ENCODE measurements around the gene PDGFB.

Gene PDGFB

DNA sequence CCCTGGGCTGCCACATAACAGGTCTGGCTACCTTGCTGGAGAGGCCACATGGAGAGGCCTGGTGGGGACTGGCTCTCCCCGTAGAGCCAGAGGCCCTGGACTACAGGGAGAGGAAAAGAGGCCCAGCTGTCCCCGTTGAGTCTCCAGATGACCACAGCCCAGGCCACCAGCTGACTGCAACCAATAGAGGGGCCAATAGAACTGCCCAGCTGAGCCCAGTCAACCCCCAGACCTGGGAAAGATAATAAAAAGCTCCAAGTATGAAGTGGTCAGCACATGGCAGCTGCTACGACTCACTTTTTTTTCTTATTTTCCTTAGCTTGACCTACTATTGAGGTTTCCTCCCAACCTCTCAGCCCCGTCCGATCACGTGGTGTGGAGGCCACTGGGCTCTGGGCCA lies 18.4 kb downstream of the PDGFB start:
- TF ChIP-seq FOXP2 (optimal IDR thresholded peaks at IDR 0.05; ENCODE audit: borderline replicate concordance, extremely low read depth, extremely low read length, insufficient read depth), result no peak
- no peak for TF ChIP-seq TAF1 (IDR thresholded peaks at IDR 0.05; ENCODE audit: borderline replicate concordance, insufficient read depth, low read length)
- TF ChIP-seq, protein P1, sequence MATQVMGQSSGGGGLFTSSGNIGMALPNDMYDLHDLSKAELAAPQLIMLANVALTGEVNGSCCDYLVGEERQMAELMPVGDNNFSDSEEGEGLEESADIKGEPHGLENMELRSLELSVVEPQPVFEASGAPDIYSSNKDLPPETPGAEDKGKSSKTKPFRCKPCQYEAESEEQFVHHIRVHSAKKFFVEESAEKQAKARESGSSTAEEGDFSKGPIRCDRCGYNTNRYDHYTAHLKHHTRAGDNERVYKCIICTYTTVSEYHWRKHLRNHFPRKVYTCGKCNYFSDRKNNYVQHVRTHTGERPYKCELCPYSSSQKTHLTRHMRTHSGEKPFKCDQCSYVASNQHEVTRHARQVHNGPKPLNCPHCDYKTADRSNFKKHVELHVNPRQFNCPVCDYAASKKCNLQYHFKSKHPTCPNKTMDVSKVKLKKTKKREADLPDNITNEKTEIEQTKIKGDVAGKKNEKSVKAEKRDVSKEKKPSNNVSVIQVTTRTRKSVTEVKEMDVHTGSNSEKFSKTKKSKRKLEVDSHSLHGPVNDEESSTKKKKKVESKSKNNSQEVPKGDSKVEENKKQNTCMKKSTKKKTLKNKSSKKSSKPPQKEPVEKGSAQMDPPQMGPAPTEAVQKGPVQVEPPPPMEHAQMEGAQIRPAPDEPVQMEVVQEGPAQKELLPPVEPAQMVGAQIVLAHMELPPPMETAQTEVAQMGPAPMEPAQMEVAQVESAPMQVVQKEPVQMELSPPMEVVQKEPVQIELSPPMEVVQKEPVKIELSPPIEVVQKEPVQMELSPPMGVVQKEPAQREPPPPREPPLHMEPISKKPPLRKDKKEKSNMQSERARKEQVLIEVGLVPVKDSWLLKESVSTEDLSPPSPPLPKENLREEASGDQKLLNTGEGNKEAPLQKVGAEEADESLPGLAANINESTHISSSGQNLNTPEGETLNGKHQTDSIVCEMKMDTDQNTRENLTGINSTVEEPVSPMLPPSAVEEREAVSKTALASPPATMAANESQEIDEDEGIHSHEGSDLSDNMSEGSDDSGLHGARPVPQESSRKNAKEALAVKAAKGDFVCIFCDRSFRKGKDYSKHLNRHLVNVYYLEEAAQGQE (IDR thresholded peaks at IDR 0.05; ENCODE audit: insufficient read depth in 1 of 2, low read depth in 2 of 2, low read length in 2 of 2), result no peak

GRCh38 chr22:39225591-39225990 lies 19.2 kb downstream of the PDGFB start:
- TF ChIP-seq, protein P1 (IDR thresholded peaks at IDR 0.05; ENCODE audit: insufficient read depth in 1 of 2, low read depth in 2 of 2, low read length in 2 of 2), result no peak

DNA sequence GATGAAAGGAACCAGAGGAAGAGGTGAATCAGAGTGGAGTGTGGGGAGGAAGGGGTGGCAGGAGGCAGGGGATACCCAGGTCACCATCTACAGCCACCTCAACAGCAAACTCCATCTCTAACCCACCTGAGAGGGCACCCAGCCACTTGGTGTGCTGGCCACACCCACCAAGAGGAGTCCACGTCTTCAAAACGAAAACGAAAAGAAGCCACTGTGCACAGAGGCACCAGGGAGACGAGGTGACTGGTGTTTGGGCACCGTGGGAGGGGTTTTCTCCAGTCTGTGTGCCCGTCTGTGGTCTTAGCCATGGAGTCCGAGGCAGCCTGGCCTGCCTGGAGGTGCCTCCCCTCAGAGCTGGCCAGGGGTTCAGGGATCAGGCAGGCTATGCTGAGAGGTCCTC lies 20.2 kb downstream of the PDGFB start:
- TF ChIP-seq TAF1 (IDR thresholded peaks at IDR 0.05; ENCODE audit: borderline replicate concordance, insufficient read depth, low read length) (no peak), POLR2AphosphoS5 (IDR thresholded peaks at IDR 0.05; ENCODE audit: low read depth, low read length) (no peak), SIN3A (IDR thresholded peaks at IDR 0.05; ENCODE audit: borderline replicate concordance, insufficient read depth, low read length) (no peak), FOXP2 (optimal IDR thresholded peaks at IDR 0.05; ENCODE audit: borderline replicate concordance, extremely low read depth, extremely low read length, insufficient read depth) (no peak)
- TF ChIP-seq, protein P1 (IDR thresholded peaks at IDR 0.05; ENCODE audit: insufficient read depth in 1 of 2, low read depth in 2 of 2, low read length in 2 of 2), result no peak

DNA sequence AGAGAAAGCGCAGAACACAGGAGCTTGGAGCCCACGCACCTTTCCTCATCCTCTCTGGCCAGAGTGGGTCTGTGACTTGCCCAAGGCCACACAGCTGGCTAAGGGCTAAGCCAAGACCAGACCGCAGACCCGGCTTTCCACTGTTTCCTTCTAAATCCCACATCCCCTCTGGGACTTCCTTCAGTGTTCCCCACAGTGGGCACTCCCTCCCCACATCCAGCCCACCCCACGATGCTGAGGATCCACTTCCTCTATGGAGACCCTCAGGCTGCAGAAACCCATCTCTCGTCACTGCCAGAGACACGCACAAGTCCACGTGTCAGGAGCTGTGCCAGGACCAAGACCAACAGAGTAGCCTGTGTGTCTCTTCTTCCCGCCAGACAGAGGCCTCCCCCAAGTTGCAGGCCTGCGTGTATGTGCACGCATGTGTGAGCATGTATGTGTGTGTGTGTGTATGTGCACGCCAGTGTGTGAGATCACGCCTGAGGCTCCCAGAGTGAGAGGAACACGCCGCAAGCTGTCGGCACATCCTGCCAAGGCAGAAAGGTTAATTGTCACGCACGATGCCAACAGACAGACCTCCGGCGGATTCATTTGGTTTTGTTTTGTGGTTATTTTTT lies 21.6 kb downstream of the PDGFB start:
- no peak for TF ChIP-seq TAF1 (IDR thresholded peaks at IDR 0.05; ENCODE audit: borderline replicate concordance, insufficient read depth, low read length)
- TF ChIP-seq SIN3A (IDR thresholded peaks at IDR 0.05; ENCODE audit: borderline replicate concordance, insufficient read depth, low read length), result no peak
- TF ChIP-seq POLR2AphosphoS5 (IDR thresholded peaks at IDR 0.05; ENCODE audit: low read depth, low read length), result no peak
- no peak for TF ChIP-seq FOXP2 (optimal IDR thresholded peaks at IDR 0.05; ENCODE audit: borderline replicate concordance, extremely low read depth, extremely low read length, insufficient read depth)
- TF ChIP-seq, protein P1 (IDR thresholded peaks at IDR 0.05; ENCODE audit: insufficient read depth in 1 of 2, low read depth in 2 of 2, low read length in 2 of 2), result no peak

- TF ChIP-seq TAF1 (IDR thresholded peaks at IDR 0.05; ENCODE audit: borderline replicate concordance, insufficient read depth, low read length) (no peak), FOXP2 (optimal IDR thresholded peaks at IDR 0.05; ENCODE audit: borderline replicate concordance, extremely low read depth, extremely low read length, insufficient read depth) (no peak), POLR2AphosphoS5 (IDR thresholded peaks at IDR 0.05; ENCODE audit: low read depth, low read length) (no peak), SIN3A (IDR thresholded peaks at IDR 0.05; ENCODE audit: borderline replicate concordance, insufficient read depth, low read length) (no peak)
- TF ChIP-seq, protein P1 (IDR thresholded peaks at IDR 0.05; ENCODE audit: insufficient read depth in 1 of 2, low read depth in 2 of 2, low read length in 2 of 2), result no peak
Observed at GRCh38 chr22:39221999-39222686, 22.6 kb downstream of the PDGFB start.
